A375 (cell line): ENCODE results near the gene LIX1. TPM values are rescaled to one million over a fixed set of nuclear protein-coding genes. Genes with fewer than 3 reads are reported as not detected.

Experiments
- small RNA-seq: library from RNA; depleted of rRNA; stranded (forward); fragments of <200 nt; gene quantifications from one replicate; pipeline ENCODE3, GENCODE V24; 2014
- total RNA-seq: library from RNA; depleted of rRNA; stranded (reverse); fragments of >200 nt; shearing (Covaris generic); gene quantifications from 2 replicates; pipeline ENCODE4 v1.2.3, GENCODE V29; 2014; rRNA removed

LIX1 gene
- total RNA-seq, result not detected in 2 replicates

GRCh38 chr5:97142521-97143254 is at the start of gene LIX1:
LIX1 (minus strand) TSS chr5:97142611; CDS start chr5:97142576, 35 bp downstream.

GRCh38 chr5:97183100-97183929 is 40.9 kb upstream of the LIX1 start, which contains the start of gene RIOK2:
RIOK2 (minus strand) TSS chr5:97183247; CDS start chr5:97183191, 56 bp downstream.

Small RNA genes lying within 50 kb of the gene (small RNA-seq; reads per million reads assigned to genes)
- gene RNU1-73P, result not detected

Other genes starting within 250 kb of the LIX1 start
- 13.0 and 13.2 TPM in 2 replicates for gene LNPEP, start 206.5 kb downstream of the LIX1 start, total RNA-seq
- gene RIOK2, start 40.6 kb upstream of the LIX1 start, total RNA-seq, result 37.9 and 57.8 TPM in 2 replicates